Stimulated activated naive B cell treated with anti-CD40 and anti-IgM and Interleukin-4, amounts not matched to agents 10 μg/mL and 1 μg/mL and 100 μg/mL, for 72 hours (primary cell): ENCODE data around the gene PSMD13.

Experiments
- ATAC-seq, 2 donors: fragments of 150-1000 bp; cut with Tn5 transposase; replicated peaks; 2 replicates each; pipeline ENCODE4 v1.10.0; 2021; ENCODE audit warnings: moderate library complexity in 1 of 2
- DNase-seq: peaks from one replicate; pipeline ENCODE4 v3.0.0; 2021
- H3K27ac Mint-ChIP-seq: one replicate; pipeline ENCODE4 v1.8.0; 2022; ENCODE audit warnings: mild to moderate bottlenecking, mixed read lengths
- H3K27me3 Mint-ChIP-seq, 2 donors: one replicate each; pipeline ENCODE4 v1.8.0; 2022; ENCODE audit warnings: mixed read lengths in 2 of 2
- H3K36me3 Mint-ChIP-seq, 2 donors: one replicate each; pipeline ENCODE4 v1.8.0; 2022; ENCODE audit warnings: mixed read lengths in 2 of 2, mild to moderate bottlenecking in 1 of 2
- H3K4me1 Mint-ChIP-seq, 2 donors: one replicate each; pipeline ENCODE4 v1.8.0; 2022; ENCODE audit warnings: mixed read lengths in 2 of 2, mild to moderate bottlenecking in 1 of 2
- H3K4me3 Mint-ChIP-seq, 2 donors: one replicate each; pipeline ENCODE4 v1.8.0; 2022; ENCODE audit warnings: mild to moderate bottlenecking in 2 of 2, mixed read lengths in 2 of 2, moderate library complexity in 1 of 2
- H3K9me3 Mint-ChIP-seq, 2 donors: one replicate each; pipeline ENCODE4 v1.8.0; 2022; ENCODE audit warnings: mixed read lengths in 2 of 2, mild to moderate bottlenecking in 1 of 2

PSMD13 gene

GRCh38 chr11:200224-201003, 36.4 kb upstream of the PSMD13 start:
- H3K4me1 Mint-ChIP-seq = peaks cover 25 to 36% of the 10 kb centered on the region in 2 donors
- DNase-seq (no peak), ATAC-seq (no peak)
- no peaks in the 10 kb centered on the region for H3K27me3 Mint-ChIP-seq
- H3K9me3 Mint-ChIP-seq = no peaks in the 10 kb centered on the region
- H3K36me3 Mint-ChIP-seq = peaks cover 14 to 22% of the 10 kb centered on the region in 2 donors
- no peak overlapping the region for H3K27ac Mint-ChIP-seq
- no peak overlapping the region for H3K4me3 Mint-ChIP-seq

GRCh38 chr11:201966-202365, 34.8 kb upstream of the PSMD13 start:
- no peak for DNase-seq
- Mint-ChIP-seq H3K36me3 (peaks cover 17 to 26% of the 10 kb centered on the region in 2 donors), H3K27me3 (no peaks in the 10 kb centered on the region), H3K27ac (no peak overlapping the region), H3K9me3 (no peaks in the 10 kb centered on the region), H3K4me1 (peaks cover 29 to 51% of the 10 kb centered on the region in 2 donors), H3K4me3 (no peak overlapping the region)
- no peak for ATAC-seq

- Mint-ChIP-seq H3K27ac (peak overlapping the region; percentile 31), H3K36me3 (peaks cover 18 to 31% of the 10 kb centered on the region in 2 donors), H3K27me3 (no peaks in the 10 kb centered on the region), H3K9me3 (no peaks in the 10 kb centered on the region), H3K4me1 (peaks cover 29 to 51% of the 10 kb centered on the region in 2 donors), H3K4me3 (no peak overlapping the region)
- no peak for ATAC-seq
- DNase-seq = no peak
Measured at GRCh38 chr11:202490-202889, 34.3 kb upstream of the PSMD13 start.

- Mint-ChIP-seq H3K36me3 (peaks cover 18 to 36% of the 10 kb centered on the region in 2 donors), H3K27ac (peak overlapping the region; percentile 82), H3K4me1 (peaks cover 29 to 51% of the 10 kb centered on the region in 2 donors), H3K9me3 (no peaks in the 10 kb centered on the region), H3K27me3 (no peaks in the 10 kb centered on the region), H3K4me3 (no peak overlapping the region)
- no peak for DNase-seq
- ATAC-seq = no peak
Measured at GRCh38 chr11:203056-203944, 33.5 kb upstream of the PSMD13 start.

GRCh38 chr11:203945-204586, 32.7 kb upstream of the PSMD13 start:
- Mint-ChIP-seq H3K4me3 (no peak overlapping the region), H3K27ac (peak overlapping the region; percentile 82), H3K27me3 (no peaks in the 10 kb centered on the region), H3K9me3 (no peaks in the 10 kb centered on the region), H3K4me1 (peaks cover 29 to 51% of the 10 kb centered on the region in 2 donors), H3K36me3 (peaks cover 20 to 43% of the 10 kb centered on the region in 2 donors)
- ATAC-seq (no peak), DNase-seq (no peak)

- Mint-ChIP-seq H3K27me3 (no peaks in the 10 kb centered on the region), H3K4me1 (peaks cover 31 to 57% of the 10 kb centered on the region in 2 donors), H3K27ac (no peak overlapping the region), H3K9me3 (no peaks in the 10 kb centered on the region), H3K4me3 (no peak overlapping the region), H3K36me3 (peaks cover 23 to 44% of the 10 kb centered on the region in 2 donors)
- ATAC-seq (no peak), DNase-seq (no peak)
Measured at GRCh38 chr11:204587-205109, 32.1 kb upstream of the PSMD13 start.

- ATAC-seq (no peak), DNase-seq (no peak)
- H3K9me3 Mint-ChIP-seq = no peaks in the 10 kb centered on the region
- H3K36me3 Mint-ChIP-seq = peaks cover 28 to 51% of the 10 kb centered on the region in 2 donors
- H3K4me1 Mint-ChIP-seq = peaks cover 38 to 65% of the 10 kb centered on the region in 2 donors
- no peaks in the 10 kb centered on the region for H3K27me3 Mint-ChIP-seq
- peak overlapping the region; percentile 92 to 95 for H3K4me3 Mint-ChIP-seq
- H3K27ac Mint-ChIP-seq = peak overlapping the region; percentile 20
Measured at GRCh38 chr11:205221-206001, 31.4 kb upstream of the PSMD13 start.

GRCh38 chr11:206002-206384, 30.8 kb upstream of the PSMD13 start:
- Mint-ChIP-seq H3K36me3 (peaks cover 26 to 54% of the 10 kb centered on the region in 2 donors), H3K27me3 (no peaks in the 10 kb centered on the region), H3K9me3 (no peaks in the 10 kb centered on the region), H3K27ac (peak overlapping the region; percentile 98), H3K4me1 (peaks cover 38 to 63% of the 10 kb centered on the region in 2 donors), H3K4me3 (peak overlapping the region; percentile 92 to 95)
- ATAC-seq (no peak), DNase-seq (no peak)

- peaks cover 30 to 61% of the 10 kb centered on the region in 2 donors for H3K36me3 Mint-ChIP-seq
- no peak for DNase-seq
- peaks cover 40 to 64% of the 10 kb centered on the region in 2 donors for H3K4me1 Mint-ChIP-seq
Measured at GRCh38 chr11:206526-207207, 30.1 kb upstream of the PSMD13 start.

GRCh38 chr11:207208-207862, 29.4 kb upstream of the PSMD13 start, which contains the start of the genes BET1L and RIC8A:
TSS of gene BET1L (minus strand) at chr11:207399. CDS start at chr11:207321, 78 bp downstream.
TSS of gene RIC8A (plus strand) at chr11:207708. CDS start at chr11:208855, 1,147 bp downstream.
- no peaks in the 10 kb centered on the region for H3K27me3 Mint-ChIP-seq
- H3K9me3 Mint-ChIP-seq = no peaks in the 10 kb centered on the region
- peaks cover 36 to 61% of the 10 kb centered on the region in 2 donors for H3K4me1 Mint-ChIP-seq
- H3K36me3 Mint-ChIP-seq = peaks cover 31 to 62% of the 10 kb centered on the region in 2 donors
- H3K27ac Mint-ChIP-seq = peak within 1 kb of the TSS; percentile 98
- peak; percentile 98 for DNase-seq
- peak; percentile 78 to 85 for ATAC-seq
- peak within 1 kb of the TSS; percentile 92 to 95 for H3K4me3 Mint-ChIP-seq

More at GRCh38 chr11:206526-207207, 30.1 kb upstream of the PSMD13 start:
- peak; percentile 1 to 3 for ATAC-seq
- no peaks in the 10 kb centered on the region for H3K9me3 Mint-ChIP-seq
- peak overlapping the region; percentile 92 to 95 for H3K4me3 Mint-ChIP-seq
- no peaks in the 10 kb centered on the region for H3K27me3 Mint-ChIP-seq
- peak overlapping the region; percentile 98 for H3K27ac Mint-ChIP-seq

GRCh38 chr11:207863-208180, 29.0 kb upstream of the PSMD13 start:
- Mint-ChIP-seq H3K27me3 (no peaks in the 10 kb centered on the region), H3K9me3 (no peaks in the 10 kb centered on the region), H3K36me3 (peaks cover 30 to 62% of the 10 kb centered on the region in 2 donors), H3K4me1 (peaks cover 32 to 56% of the 10 kb centered on the region in 2 donors), H3K4me3 (peak overlapping the region; percentile 92 to 95), H3K27ac (peak overlapping the region; percentile 98)
- DNase-seq (no peak), ATAC-seq (peak; percentile 14 to 21)

- ATAC-seq (peak; percentile 72 to 73), DNase-seq (peak; percentile 78)
- H3K4me1 Mint-ChIP-seq = peaks cover 31 to 55% of the 10 kb centered on the region in 2 donors
- peaks cover 30 to 62% of the 10 kb centered on the region in 2 donors for H3K36me3 Mint-ChIP-seq
- peak overlapping the region; percentile 98 for H3K27ac Mint-ChIP-seq
- H3K27me3 Mint-ChIP-seq = no peaks in the 10 kb centered on the region
- H3K4me3 Mint-ChIP-seq = peak overlapping the region; percentile 92 to 95
- no peaks in the 10 kb centered on the region for H3K9me3 Mint-ChIP-seq
Measured at GRCh38 chr11:208181-208916, 28.4 kb upstream of the PSMD13 start.
